ENCODE measurements around the gene RNF145.

GRCh38 chr5:159209438-159210209 lies at the start of gene RNF145:
- TF ChIP-seq CTCF (IDR thresholded peaks at IDR 0.05) (no peak), EP300 (IDR thresholded peaks at IDR 0.05) (no peak)
